CD4-positive, alpha-beta T cell treated with Interferon gamma for 1 hour (primary cell): ENCODE measurements around the gene EMILIN3.

Source experiments
- DNase-seq: peaks from one replicate; pipeline ENCODE4 v3.0.0-alpha.2; 2020

EMILIN3 gene

DNA sequence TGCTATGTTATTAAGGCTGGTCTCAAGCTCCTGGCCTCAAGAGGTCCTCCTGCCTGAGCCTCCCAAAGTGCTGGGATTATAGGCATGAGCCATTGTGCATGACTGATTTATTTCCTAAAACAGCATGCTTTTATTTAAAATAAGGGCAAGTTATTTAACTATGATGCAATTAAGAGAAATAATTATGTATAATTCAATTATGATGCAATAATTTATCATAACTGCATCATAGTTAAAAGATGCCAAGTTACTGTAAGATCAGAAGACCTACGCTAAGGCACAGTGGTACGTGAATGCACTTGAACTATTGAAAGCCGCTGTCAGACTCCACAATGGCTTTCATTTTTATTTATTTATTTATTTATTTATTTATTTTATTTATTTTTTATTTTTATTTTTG is 24.3 kb upstream of the EMILIN3 start:
- no peak for DNase-seq

DNA sequence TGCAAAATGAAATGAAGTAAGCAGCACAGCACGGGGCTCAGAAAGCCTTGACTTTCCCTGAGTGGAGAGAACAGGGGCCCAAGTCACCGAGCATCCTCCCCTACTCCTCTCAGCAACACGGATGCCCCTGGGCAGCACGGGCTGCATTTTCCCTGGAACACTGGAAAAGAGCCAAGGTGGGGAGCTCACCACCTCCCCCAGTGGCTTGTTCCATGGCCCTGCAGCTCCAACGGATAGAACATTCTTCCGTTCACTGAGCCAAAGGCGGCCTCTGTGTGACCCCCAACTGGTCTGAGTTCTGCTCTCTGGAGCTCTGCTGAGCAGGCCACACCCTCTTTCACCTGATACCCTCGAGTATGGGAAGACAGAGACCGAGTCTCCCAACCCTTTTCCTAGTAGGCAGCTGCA is 20.8 kb upstream of the EMILIN3 start:
- no peak for DNase-seq

DNA sequence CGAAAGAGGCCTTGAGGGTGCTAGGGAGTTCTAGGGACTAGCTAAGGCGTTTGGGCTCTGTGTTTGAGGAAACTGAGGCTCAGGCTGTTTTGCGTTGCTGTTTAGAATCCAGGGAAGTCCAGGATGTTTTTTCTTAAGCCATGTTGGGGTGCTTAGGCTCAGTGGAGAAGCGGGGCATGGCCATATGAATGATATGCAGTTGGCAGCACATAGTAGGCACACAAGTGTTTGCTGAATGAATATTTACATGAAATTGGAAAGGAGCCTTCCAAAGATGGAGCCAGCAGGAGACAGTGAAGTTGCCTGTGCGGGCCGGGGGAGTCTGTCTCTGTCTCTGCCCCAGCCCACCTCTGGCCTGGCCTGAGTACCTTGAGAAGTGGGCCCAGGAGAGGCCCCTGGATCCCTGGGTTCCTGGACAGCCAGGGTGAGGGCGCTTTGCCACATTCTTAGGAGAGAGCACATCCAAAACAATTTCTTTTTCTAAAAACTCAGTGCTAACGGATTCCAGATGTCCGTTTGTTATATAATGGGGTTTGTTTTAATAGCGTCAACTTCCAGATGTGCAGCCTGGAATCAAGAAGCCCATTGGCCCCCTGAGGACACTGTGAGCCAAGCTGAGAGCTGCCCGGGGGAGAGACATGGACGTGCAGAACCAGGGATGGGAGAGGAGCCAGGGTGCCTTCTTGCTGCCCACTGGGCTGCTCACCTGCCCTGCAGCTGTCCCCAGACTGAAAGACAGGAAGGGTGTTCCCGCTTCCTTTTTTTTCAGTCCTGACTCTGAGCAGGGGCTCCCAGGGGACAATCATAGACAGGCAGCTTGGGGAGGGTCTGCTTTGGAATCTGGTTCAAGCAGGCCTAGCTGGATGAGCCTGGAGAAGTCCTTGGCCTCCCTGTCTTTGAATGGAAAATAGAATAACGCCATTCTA is 20.1 kb upstream of the EMILIN3 start:
- no peak for DNase-seq

DNA sequence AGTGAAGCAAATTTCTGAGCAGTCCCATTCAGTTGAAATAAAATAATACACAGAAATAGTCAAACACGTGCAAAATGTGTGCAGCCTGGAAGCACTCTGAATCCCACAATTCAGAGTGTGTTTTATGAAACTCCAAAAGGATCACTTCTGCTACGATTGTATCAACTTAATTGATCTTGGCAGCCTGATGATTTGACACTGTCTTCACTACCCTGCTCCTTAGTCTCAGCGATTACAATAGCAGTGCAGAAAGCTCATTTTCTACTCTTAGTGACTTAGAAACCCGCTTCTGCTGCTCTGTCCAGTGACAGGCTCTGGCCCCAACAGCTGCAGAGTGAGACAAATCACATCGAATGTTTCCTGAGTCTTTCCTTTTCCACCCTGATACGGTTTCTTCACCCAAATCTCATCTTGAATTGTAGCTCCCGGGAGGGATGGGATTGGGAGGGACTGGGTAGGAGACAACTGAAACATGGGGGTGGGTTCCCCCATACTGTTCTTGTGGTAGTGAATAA is 16.2 kb upstream of the EMILIN3 start:
- DNase-seq, result no peak

GRCh38 chr20:41380551-41381193 is 14.1 kb upstream of the EMILIN3 start:
- no peak for DNase-seq

GRCh38 chr20:41379551-41379950 is 12.9 kb upstream of the EMILIN3 start:
- no peak for DNase-seq

DNA sequence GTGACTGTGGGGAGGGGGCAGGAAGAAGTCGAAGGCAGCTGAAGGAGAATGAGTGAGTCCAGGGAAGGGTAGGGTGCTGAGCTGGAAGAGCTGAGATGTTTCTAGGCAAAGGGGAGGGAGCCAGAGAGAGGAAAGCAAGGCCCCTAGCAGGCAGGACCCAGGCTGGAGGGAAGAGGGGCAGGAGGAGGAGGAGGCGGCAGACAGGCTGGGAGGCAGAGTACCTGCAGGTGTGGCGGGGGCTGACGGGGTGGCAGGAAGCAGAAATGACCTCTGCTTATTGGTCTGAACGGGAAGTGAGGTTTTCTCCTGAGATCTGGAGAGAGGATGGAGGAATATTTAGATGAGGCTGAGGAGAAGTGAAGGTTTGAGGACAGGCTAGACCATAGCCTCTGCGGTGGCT is 10.7 kb upstream of the EMILIN3 start:
- DNase-seq, result no peak

DNA sequence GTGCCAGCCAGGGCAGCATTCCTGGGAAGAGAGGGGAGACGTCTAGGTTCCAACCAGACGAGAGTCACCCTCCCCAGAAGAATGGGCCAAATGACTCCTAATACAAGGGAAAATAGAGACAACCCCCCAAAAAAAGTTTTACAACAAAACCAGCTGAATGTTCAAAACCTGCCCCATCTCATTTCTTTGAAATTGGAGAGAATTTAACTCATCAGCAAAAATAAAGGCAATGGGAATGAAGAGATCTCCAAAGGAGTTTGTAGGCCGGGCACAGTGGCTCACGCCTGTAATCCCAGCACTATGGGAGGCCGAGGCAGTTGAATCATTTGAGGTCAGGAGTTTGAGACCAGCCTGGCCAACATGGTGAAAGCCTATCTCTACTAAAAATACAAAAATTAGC is 9.7 kb upstream of the EMILIN3 start:
- DNase-seq, result no peak

DNA sequence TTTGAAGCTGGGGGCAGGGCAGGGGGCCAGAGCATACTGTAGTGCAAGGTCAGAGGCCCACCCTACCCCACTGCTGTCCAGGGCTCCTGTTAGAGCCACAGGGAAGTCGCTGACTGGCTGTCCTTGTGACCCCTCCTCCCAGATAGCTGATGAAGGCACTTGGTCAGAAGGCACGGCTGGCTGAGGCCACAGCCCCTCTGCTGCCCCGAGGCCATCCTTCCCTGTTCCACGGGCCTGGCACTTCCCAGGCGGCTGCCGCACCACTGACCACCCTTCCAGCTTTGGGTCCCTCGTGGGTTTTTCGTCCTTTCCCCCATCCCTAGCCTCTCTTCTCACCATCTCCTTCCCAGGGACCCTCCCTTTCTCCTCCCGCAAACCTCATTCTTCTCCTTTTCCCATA is 9.2 kb upstream of the EMILIN3 start:
- DNase-seq, result no peak

DNA sequence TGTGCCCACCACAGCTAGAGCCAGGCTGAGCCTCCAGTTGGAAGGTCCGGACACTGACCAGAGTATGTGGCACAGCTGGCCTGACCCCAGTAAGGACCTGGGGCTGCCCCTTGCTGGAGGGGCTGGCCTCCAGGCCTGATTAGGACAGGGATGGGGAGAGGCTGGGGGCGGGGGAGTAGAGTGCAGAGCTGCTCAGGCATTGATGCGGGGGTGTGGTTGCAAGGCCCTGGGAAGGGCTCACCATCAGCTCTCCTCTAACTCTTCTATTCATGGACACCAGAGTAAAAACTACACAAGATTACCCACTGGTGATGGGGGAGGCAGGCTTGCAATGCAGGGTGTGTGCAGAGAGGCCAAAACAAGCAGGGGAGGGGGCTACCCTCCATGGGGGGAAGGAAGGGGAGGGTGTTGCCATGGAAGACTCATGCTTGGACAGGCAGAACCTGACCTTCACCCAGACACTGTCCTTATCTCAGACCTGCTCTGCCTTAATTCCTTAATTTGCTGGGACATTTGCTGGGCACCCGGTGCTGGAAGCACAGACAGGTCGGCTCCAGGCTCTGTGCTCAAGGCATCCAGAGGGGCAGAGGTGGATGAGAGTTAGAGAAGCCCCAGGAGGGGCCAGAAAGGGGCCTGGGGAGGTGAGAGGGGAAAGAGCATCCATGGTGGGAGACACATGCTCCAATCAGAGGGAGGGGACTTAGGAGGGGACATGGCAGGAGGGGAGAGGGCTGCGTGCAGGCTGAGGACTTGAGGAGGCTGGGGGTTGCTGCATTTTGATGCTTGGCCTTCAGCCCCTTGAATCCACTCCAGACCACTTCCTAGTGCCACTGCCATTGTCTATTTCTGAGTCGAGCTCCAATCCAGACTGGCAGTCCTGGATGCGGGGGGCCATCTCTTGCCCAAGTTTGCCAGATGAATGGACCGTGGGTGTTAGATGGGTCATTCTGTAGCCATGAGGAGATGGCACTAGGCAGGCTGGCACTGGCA is 7.6 kb upstream of the EMILIN3 start:
- no peak for DNase-seq

DNA sequence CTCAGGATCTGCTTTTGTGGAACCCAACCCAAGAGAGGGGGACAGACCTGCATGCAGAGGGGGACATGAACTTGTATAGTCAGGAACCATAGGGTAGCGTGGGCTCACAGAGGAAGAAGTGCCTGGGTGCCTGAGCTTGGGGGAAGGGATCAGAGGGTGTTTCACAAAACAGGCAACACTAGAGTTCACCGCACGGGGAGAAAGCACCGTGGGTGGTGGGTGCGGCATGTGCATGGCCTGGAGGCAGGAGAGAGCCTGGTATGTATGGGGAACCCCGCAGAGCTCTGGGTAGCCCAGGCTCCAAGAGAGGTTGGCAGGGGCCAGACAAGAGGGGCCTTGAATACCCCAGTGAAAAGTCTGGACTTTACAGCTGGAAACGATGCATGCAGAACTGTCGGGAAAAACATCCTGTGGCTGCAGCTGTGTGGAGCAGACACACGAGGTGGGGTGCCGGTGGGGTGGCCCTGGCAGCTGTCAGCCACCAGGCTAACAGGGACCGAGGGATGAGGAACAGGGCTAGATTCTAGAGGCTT is 6.7 kb upstream of the EMILIN3 start:
- no peak for DNase-seq

- no peak for DNase-seq
These were observed 4.8 kb upstream of the EMILIN3 start for GRCh38 chr20:41371371-41371770.

- DNase-seq, result no peak
These were observed 3.6 kb upstream of the EMILIN3 start for GRCh38 chr20:41370176-41370575.

DNA sequence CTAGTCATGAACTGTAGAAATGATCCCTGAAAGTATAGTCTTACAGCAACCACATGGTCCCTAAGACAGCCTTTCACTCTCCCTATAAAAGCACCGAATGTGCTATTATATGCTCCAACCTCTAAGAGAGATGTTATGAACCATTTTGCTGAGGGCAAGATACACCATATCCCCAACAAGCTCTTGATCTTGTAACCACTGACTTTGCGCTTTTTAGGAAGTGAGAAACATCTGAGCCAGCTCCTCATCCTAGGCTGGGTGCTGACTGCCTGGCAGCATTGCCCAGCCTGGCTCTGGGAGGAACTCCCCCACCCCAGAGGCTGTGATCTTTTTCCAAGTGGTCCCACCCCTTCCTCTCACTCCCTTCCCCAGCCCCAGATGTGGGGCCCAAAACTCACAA is 3.1 kb upstream of the EMILIN3 start:
- DNase-seq, result no peak

DNA sequence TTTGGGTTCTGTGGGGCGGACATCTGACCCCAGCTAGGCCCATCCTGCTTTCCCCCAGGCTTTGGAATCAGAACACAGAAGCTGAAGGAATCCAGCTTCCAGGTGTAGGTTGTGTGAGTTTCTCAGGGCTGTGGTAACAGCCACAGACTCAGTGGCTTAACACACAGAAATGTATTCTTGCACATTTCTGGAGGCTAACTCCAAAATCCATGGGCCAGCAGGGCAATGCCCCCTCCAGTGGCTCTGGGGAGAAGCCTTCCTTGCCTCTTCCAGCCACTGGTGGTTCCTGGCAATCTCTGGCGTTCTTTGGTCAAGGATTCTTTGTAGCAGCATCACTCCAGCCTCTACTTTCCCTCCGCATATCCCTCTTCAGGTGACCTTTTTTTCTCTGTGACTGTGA is 1.3 kb upstream of the EMILIN3 start:
- DNase-seq, result no peak

DNA sequence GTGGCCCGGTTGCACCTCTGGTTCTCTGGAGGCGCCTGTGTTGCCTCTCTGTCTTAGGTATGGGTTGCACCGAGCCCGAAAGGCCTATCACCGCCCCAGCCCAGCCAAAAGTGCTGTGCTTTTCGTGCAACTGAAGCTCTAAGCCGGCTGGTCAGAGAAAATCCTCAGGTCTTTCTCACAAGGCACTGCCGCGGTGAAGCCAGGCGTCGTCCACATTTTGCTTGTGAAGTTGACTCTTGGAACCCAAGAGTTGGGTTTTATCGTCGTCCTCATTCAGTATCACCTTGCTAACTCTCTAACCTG is 726 bp upstream of the EMILIN3 start:
- DNase-seq, result no peak

DNA sequence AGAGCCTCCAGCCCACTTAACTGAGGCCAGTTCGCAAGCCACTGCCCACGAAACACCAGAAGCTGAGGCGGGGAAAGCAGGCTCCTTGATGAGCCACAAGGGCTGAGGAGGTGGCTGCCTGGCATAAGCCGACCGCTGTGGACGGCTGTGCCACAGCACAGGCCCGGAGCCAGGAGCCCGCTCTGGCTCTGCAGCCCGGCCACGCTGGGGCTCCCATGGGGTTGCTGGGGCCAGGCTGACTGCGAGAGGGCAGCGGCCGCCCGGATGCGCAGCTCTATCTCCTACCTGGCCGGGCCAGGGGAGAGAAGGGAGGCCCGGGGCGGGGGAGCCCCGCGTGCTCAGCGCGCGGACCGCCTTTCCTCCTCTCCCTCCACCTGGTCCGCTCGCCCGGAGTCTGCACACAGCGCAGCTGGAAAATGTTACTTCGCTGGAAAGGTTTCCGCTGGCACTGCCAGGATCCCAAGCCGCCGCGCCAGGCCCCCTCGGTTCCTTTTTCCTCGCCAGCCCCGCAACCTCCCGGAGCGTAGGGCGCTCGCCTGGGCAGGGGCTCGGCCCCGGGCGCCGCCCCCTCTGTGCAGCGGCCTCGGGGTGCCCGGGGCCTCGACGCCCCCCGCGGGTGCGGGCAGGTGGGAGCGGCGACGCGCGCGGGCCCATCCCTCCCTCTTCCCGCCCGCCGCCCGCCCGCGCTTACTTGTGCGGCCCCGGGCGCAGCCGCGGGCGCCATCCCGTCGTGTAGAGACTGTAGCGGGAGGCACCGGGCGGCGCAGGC is 657 bp downstream of the EMILIN3 start:
- DNase-seq, result no peak

DNA sequence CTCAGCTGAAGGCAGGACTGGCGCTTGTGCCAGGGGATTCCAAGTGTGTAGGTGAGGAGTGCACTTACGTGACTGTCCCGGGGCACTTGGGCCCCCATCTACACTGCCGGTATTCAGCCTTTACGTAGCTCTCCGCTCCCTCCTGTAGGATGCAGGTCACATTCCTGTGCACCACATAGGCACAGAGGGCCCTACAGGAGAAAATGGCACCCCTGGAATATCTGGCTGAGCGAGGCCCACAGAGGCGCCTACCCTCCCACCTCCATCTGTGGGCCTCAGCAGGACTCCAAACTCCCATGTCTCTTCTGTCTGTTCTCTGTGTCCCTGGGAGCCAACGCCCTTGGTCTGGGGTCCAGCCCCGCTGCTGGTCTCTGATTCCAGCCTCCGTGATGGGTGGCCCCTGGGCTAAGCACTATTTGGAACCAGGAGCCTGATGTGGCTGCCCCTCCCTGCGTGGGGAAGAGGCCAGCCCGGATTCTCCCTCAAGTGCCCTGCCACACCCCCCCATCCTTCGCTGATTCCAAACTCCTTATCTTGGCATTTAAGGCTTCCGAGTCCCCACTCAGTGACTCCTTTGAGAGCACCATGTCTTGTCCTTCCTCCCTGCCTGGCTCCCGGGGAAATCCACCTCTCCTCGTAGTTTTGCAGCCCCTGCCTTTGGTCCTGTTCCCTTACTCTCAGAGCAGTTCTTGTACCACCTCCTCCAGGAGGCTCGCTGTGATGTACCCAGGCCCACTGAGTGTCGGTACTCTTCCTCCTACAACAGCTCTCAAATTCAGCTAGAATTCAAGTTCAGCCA is 1.5 kb downstream of the EMILIN3 start:
- DNase-seq, result no peak

DNA sequence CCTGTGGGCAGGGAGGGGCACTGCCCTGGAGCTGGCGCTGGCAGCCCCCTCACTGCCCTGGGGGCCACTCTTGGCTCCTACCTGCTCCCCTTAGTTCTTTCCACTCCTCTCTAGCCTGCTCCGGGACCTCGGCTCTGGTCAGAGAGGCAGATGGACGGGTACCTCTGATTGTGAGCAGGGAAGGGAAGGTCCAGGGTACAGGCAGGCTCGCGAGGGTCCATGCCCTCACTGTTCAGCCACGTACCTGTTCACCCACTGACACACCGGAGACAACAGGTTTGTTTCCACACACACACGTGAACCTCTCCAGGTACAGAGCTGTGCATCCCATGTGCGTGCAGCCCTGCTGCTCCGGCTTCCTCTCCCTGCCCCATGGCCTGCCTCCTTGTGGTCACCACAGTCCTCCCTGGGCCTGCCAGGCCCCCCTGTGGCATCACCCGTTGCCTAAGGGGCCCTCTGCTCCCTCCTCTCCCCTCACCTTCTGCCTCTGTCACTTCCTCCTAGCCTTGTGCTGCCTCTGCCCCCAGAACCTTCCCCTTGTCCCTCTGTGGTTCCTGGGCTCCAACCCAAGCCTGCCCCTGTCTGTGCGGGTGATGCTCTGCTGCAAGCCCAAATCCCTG is 2.3 kb downstream of the EMILIN3 start:
- DNase-seq, result no peak

GRCh38 chr20:41363601-41364000 is 3.0 kb downstream of the EMILIN3 start:
- no peak for DNase-seq

GRCh38 chr20:41362748-41363140 is 3.9 kb downstream of the EMILIN3 start:
- DNase-seq, result no peak
